Activated CD4-positive, alpha-beta T cell treated with anti-CD3 and anti-CD28 coated beads for 36 hours (primary cell): ENCODE results near the gene GOLPH3. TPM values are rescaled to one million over a fixed set of nuclear protein-coding genes. Genes with fewer than 3 reads are reported as not detected.

ENCODE experiments used
- ATAC-seq: fragments of 200-7000 bp; cut with Tn5 transposase; one replicate; pipeline ENCODE4 v1.10.0; 2021; ENCODE audit warnings: mild to moderate bottlenecking, moderate library complexity
- CTCF ChIA-PET: fragments of 350-600 bp; sonication (Branson Sonifier 250); formaldehyde crosslinking; loops from one replicate; lab custom pipeline; 2021; ENCODE audit warnings: antibody characterized with exemption; lab: Charles Lee
- POLR2A ChIA-PET: fragments of 350-600 bp; sonication (Branson Sonifier 250); formaldehyde crosslinking; loops from one replicate; lab custom pipeline; 2021; ENCODE audit warnings: antibody characterized with exemption, inconsistent platforms; lab: Charles Lee
- DNase-seq: peaks from one replicate; pipeline ENCODE4 v3.0.0-alpha.2; 2020
- H3K27ac Mint-ChIP-seq: one replicate; pipeline ENCODE4 v1.8.0; 2021; ENCODE audit warnings: mixed read lengths
- H3K27me3 Mint-ChIP-seq: one replicate; pipeline ENCODE4 v1.8.0; 2021; ENCODE audit warnings: mixed read lengths
- H3K36me3 Mint-ChIP-seq: one replicate; pipeline ENCODE4 v1.8.0; 2021; ENCODE audit warnings: low read depth, mixed read lengths
- H3K4me1 Mint-ChIP-seq: one replicate; pipeline ENCODE4 v1.8.0; 2021; ENCODE audit warnings: mixed read lengths
- H3K4me3 Mint-ChIP-seq: one replicate; pipeline ENCODE4 v1.8.0; 2021; ENCODE audit warnings: mild to moderate bottlenecking, moderate library complexity, mixed read lengths
- H3K9me3 Mint-ChIP-seq: one replicate; pipeline ENCODE4 v1.8.0; 2021; ENCODE audit warnings: low read depth, mixed read lengths
- intact Hi-C, 2 experiments: fragments of 100-400 bp; cut with DNase I in 1 of 2; cut with micrococcal nuclease in 1 of 2; formaldehyde crosslinking; loops; one replicate each; pipeline versions ENCODE4 v1.14.2 to v1.15.1; 2022 to 2024; cut with DNase I, micrococcal nuclease
- total RNA-seq, 2 experiments: library from RNA; stranded (reverse); gene quantifications; one replicate each; pipeline ENCODE4 v1.2.3, GENCODE V29; 2021

GOLPH3 gene
- total RNA-seq, 2 experiments from 2014 or later: 54.2 to 58.3 TPM

- ChIA-PET POLR2A (no interaction called here), CTCF (interaction anchor here (1.6 kb wide), 1 partner anchor 292 kb away, joined by 5 read pairs; no protein-coding TSS in a partner anchor)
- H3K36me3 Mint-ChIP-seq: peaks cover 44% of the 10 kb centered on the region
- DNase-seq (no peak), ATAC-seq (no peak)
- H3K4me1 Mint-ChIP-seq: peaks cover 35% of the 10 kb centered on the region
- H3K27ac Mint-ChIP-seq: peak overlapping the region; percentile 78
- intact Hi-C loops: no loop called here
- peak overlapping the region; percentile 26 for H3K4me3 Mint-ChIP-seq
- no peaks in the 10 kb centered on the region for H3K27me3 Mint-ChIP-seq
- H3K9me3 Mint-ChIP-seq: no peaks in the 10 kb centered on the region
Measured at GRCh38 chr5:32115985-32116384, 58.1 kb downstream of the GOLPH3 start.

DNA sequence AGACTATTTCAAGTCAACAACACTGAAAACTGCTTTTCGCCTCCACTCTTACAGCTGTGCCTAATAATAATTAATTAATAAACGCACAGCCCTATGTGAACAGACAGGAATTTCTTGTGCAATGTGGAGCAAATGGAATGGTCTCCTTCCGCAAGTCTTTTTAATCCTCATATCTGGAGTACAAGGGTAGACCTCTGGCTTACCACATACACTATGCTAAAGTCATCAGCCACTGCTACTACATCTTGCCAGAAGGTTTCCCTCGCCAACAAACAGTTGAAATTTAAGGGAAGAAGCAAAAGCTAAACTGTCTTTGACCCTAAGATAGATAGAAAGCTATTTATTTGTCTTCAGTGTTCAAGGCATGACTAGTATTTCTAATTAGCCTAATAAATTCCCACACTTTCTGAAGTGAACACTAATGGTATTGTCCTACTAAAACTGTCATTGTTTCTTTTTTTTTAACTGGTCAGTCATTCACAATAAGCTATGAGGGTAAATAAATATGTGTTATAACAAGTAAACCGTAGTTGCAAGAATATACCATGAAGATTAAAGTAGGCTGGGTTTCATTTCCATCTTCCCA, 63.9 kb downstream of the GOLPH3 start:
- H3K27ac Mint-ChIP-seq: no peak overlapping the region
- H3K4me1 Mint-ChIP-seq: no peaks in the 10 kb centered on the region

DNA sequence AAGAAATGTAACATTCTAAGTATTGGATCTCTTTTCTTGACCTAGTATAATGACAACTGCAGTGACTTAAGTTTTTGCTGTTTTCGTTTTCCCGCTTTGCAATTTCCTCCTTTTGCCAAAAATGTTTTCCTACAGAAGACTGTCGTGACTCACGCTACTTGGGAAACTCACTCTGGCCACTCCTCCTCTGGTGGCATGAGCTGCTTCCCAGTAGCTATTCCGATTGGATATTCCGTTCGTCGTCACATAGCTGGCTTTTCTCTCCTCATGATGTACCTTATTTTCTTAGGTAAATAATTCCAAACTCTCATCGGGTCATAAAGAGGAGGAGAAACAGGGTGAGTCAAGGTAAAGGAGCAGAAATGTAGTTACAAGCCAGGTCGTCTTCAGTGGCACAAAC, 64.9 kb downstream of the GOLPH3 start:
- Mint-ChIP-seq H3K9me3 (no peaks in the 10 kb centered on the region), H3K4me3 (no peak overlapping the region), H3K27ac (no peak overlapping the region), H3K4me1 (no peaks in the 10 kb centered on the region), H3K36me3 (peaks cover 32% of the 10 kb centered on the region), H3K27me3 (no peaks in the 10 kb centered on the region)
- ChIA-PET CTCF (interaction anchor here (0.7 to 1.4 kb wide), 3 partner anchors 12 to 35 kb away, joined by 3 to 5 read pairs (median 4); no protein-coding TSS in a partner anchor), POLR2A (no interaction called here)
- ATAC-seq (no peak), DNase-seq (no peak)
- intact Hi-C loops: no loop called here

More for the DNA sequence above, 63.9 kb downstream of the GOLPH3 start:
- intact Hi-C loops: no loop called here
- Mint-ChIP-seq H3K36me3 (peaks cover 38% of the 10 kb centered on the region), H3K4me3 (no peak overlapping the region), H3K27me3 (no peaks in the 10 kb centered on the region), H3K9me3 (no peaks in the 10 kb centered on the region)
- POLR2A ChIA-PET: no interaction called here
- no peak for DNase-seq
- CTCF ChIA-PET: interaction anchor here (0.6 to 1.3 kb wide), 2 partner anchors 22 to 31 kb away, joined by 3 to 4 read pairs; no protein-coding TSS in a partner anchor
- ATAC-seq: no peak

GRCh38 chr5:32108167-32108566, 66.0 kb downstream of the GOLPH3 start:
- intact Hi-C loops: no loop called here
- no peak overlapping the region for H3K27ac Mint-ChIP-seq
- no peaks in the 10 kb centered on the region for H3K9me3 Mint-ChIP-seq
- ATAC-seq (no peak), DNase-seq (no peak)
- no peaks in the 10 kb centered on the region for H3K4me1 Mint-ChIP-seq
- H3K27me3 Mint-ChIP-seq: no peaks in the 10 kb centered on the region
- POLR2A ChIA-PET: no interaction called here
- H3K36me3 Mint-ChIP-seq: peaks cover 37% of the 10 kb centered on the region
- no peak overlapping the region for H3K4me3 Mint-ChIP-seq
- CTCF ChIA-PET: interaction anchor here (1.4 to 2.2 kb wide), 3 partner anchors 11 to 236 kb away, joined by 3 to 6 read pairs (median 5); no protein-coding TSS in a partner anchor

DNA sequence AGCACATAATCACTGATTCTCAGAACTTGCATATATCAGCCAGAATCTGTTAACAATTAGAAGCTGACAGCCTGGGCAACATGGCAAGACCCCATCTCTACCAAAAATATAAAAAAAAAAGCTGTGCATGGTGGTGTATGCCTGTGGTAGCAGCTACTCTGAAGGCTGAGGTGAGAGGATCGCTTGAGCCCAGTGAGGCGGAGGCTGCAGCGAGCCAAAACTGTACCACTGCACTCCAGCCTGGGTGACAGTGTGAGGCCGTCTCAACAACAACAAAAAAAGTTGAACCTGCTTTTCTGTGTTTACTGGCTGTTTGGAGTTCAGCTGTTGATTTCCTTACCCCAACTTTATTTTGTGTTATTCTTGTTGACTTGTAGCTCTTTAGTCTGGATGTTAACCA, 66.8 kb downstream of the GOLPH3 start:
- ChIA-PET POLR2A (no interaction called here), CTCF (interaction anchor here (1.4 to 2.2 kb wide), 3 partner anchors 14 to 236 kb away, joined by 3 to 6 read pairs (median 4); partner anchors contain the start of gene GOLPH3)
- Mint-ChIP-seq H3K36me3 (peaks cover 33% of the 10 kb centered on the region), H3K4me3 (no peak overlapping the region), H3K27me3 (no peaks in the 10 kb centered on the region), H3K9me3 (no peaks in the 10 kb centered on the region), H3K4me1 (no peaks in the 10 kb centered on the region), H3K27ac (no peak overlapping the region)
- DNase-seq: no peak
- intact Hi-C loops: no loop called here
- ATAC-seq: no peak

GRCh38 chr5:32103521-32103920, 70.6 kb downstream of the GOLPH3 start:
- Mint-ChIP-seq H3K9me3 (no peaks in the 10 kb centered on the region), H3K27ac (no peak overlapping the region), H3K4me1 (no peaks in the 10 kb centered on the region), H3K27me3 (no peaks in the 10 kb centered on the region), H3K4me3 (no peak overlapping the region), H3K36me3 (peaks cover 20% of the 10 kb centered on the region)
- no peak for DNase-seq
- ChIA-PET CTCF (interaction anchor here (0.6 to 2.5 kb wide), 3 partner anchors 11 to 499 kb away, joined by 3 to 10 read pairs (median 3); no protein-coding TSS in a partner anchor), POLR2A (no interaction called here)
- intact Hi-C loops: no loop called here
- ATAC-seq: no peak

DNA sequence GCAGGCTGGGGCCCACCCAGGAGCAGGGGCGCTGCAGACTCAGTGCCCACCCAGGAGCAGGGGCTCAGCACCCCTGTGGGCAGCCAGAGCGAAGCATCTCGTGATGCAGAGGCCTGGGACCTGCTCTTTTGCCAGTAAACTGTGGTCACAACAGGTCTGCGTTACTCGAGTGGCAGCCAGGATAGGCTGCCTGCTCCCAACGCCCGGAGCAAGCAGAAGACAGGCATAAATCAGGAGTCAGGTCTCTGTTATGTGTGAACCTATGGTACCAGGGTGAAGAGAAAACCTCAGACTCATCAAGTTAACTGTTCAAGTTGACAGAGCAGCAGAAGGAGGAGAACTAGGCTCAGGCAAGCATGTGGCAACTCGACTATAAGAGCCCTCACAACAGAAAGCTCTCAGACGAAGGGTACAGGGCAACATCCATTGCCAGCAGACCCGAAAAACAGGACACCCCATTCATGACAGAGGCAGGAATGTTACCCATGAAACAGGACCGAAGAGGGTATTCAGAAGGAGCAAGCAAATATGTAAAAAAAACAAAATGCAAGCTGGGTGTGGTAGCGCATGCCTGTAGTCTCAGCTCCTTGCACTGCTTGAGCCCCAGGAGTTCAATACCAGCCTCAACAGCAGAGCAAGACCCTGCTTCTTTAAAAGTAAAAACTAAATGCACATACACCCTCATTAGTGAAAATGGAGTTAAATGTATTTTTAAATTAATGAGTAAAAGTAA, 71.7 kb downstream of the GOLPH3 start:
- ChIA-PET CTCF (no interaction called here), POLR2A (no interaction called here)
- Mint-ChIP-seq H3K9me3 (no peaks in the 10 kb centered on the region), H3K27me3 (no peaks in the 10 kb centered on the region), H3K4me1 (no peaks in the 10 kb centered on the region), H3K36me3 (peaks cover 16% of the 10 kb centered on the region), H3K4me3 (no peak overlapping the region), H3K27ac (no peak overlapping the region)
- DNase-seq (no peak), ATAC-seq (no peak)
- intact Hi-C loops: no loop called here

DNA sequence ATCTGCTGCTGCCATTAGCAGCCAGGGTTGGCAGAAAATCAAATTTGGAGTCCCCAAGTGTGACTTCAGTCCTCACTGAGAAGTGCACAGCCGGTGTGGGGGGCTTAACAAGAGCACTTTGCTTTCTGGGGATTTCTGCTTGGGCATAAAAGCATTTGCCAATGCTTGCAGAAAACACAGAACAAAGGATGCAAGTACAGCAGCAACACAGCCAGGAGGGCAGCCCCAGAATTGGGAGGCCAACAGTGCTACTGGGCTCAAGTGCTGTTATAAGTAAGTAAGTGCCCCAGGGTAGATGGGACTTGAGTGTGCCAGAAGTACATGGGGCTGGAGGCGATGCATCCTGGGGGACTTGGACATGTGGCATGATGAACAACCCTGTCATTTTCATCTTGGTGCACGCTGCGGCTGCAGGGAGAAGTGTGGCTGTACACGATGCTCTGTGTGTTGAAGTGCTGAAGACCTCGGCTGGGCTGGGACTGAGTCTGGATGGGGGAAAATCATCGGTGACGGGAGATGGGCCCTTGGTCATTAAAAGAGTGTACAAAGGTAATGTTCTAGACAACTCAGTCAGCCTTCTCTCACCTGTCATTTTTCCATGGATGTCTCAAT, 73.3 kb downstream of the GOLPH3 start:
- peaks cover 13% of the 10 kb centered on the region for H3K36me3 Mint-ChIP-seq
- ChIA-PET CTCF (no interaction called here), POLR2A (no interaction called here)
- intact Hi-C loops: no loop called here
- no peak for DNase-seq
- H3K9me3 Mint-ChIP-seq: no peaks in the 10 kb centered on the region
- ATAC-seq: no peak
- H3K27me3 Mint-ChIP-seq: no peaks in the 10 kb centered on the region
- H3K27ac Mint-ChIP-seq: no peak overlapping the region
- no peaks in the 10 kb centered on the region for H3K4me1 Mint-ChIP-seq
- H3K4me3 Mint-ChIP-seq: no peak overlapping the region

- H3K27ac Mint-ChIP-seq: no peak overlapping the region
- peaks cover 13% of the 10 kb centered on the region for H3K36me3 Mint-ChIP-seq
- ChIA-PET POLR2A (no interaction called here), CTCF (no interaction called here)
- no peak overlapping the region for H3K4me3 Mint-ChIP-seq
- H3K4me1 Mint-ChIP-seq: no peaks in the 10 kb centered on the region
- no peaks in the 10 kb centered on the region for H3K9me3 Mint-ChIP-seq
- DNase-seq: no peak
- H3K27me3 Mint-ChIP-seq: no peaks in the 10 kb centered on the region
- ATAC-seq: no peak
- intact Hi-C loops: no loop called here
Measured at GRCh38 chr5:32100230-32100629, 73.9 kb downstream of the GOLPH3 start.

DNA sequence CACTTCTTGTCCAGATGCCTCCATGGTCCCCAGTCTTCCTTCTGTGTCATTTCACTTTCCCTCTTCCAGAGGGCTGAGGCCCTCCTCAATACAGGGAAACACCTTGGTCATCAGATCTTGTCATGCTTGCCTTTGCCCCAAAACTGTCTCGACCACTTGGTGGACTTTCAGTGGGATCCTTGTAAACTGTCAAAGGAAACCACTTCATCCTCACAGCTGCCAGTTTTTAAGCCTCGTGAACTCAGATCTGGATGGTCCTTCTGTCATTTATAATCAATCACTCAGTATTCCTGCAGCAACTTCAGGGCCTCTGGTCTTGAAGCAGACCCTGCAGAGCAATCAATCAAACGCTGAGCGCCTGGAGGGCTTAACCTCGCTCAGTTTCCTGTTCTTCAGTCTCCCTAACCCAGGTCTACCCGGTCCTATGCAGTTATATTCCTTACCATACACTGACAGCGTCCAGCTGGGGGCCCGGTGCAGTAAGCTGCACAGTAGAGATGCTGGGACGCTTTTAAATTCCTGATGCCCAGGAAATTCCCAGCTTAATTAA, 74.6 kb downstream of the GOLPH3 start:
- Mint-ChIP-seq H3K4me1 (no peaks in the 10 kb centered on the region), H3K4me3 (no peak overlapping the region), H3K27ac (peak overlapping the region; percentile 3), H3K36me3 (peaks cover 10% of the 10 kb centered on the region), H3K27me3 (no peaks in the 10 kb centered on the region), H3K9me3 (no peaks in the 10 kb centered on the region)
- ChIA-PET POLR2A (no interaction called here), CTCF (interaction anchor here (0.8 kb wide), 1 partner anchor 522 kb away, joined by 3 read pairs; no protein-coding TSS in a partner anchor)
- ATAC-seq (no peak), DNase-seq (no peak)
- intact Hi-C loops: no loop called here

GRCh38 chr5:32098890-32099310, 75.2 kb downstream of the GOLPH3 start:
- no peak for DNase-seq
- H3K9me3 Mint-ChIP-seq: no peaks in the 10 kb centered on the region
- no peaks in the 10 kb centered on the region for H3K27me3 Mint-ChIP-seq
- intact Hi-C loops: no loop called here
- ChIA-PET POLR2A (no interaction called here), CTCF (interaction anchor here (0.8 kb wide), 1 partner anchor 523 kb away, joined by 3 read pairs; no protein-coding TSS in a partner anchor)
- no peak overlapping the region for H3K4me3 Mint-ChIP-seq
- ATAC-seq: no peak
- no peaks in the 10 kb centered on the region for H3K4me1 Mint-ChIP-seq
- no peak overlapping the region for H3K27ac Mint-ChIP-seq
- H3K36me3 Mint-ChIP-seq: peaks cover 10% of the 10 kb centered on the region
